ENCODE measurements around the gene EXPH5. TPM values are rescaled to one million over a fixed set of nuclear protein-coding genes. Genes with fewer than 3 reads are reported as not detected.

Gene EXPH5
- total and polyA plus RNA-seq, 12 donors: 0.10 to 8.4 (median 1.3) TPM

- no peak for TF ChIP-seq CTCF (IDR thresholded peaks at IDR 0.05)
- H3K9me3 ChIP-seq: no peaks in the 10 kb centered on the region
- DNase-seq: no peak
- 59% methylated on average over 7 of the region's 7 CpGs for WGBS, 2 donors
- H3K27me3 ChIP-seq: no peaks in the 10 kb centered on the region
- intact Hi-C loops (cut with DNase I): loop anchor here in 6 of 10 donors (2.0 to 10.0 kb wide), 8 partner anchors 30 to 342 kb away; partner anchors contain the start of genes ATM (in 2 of the 6), NPAT (in 2 of the 6), ACAT1 (in 1 of the 6) and DDX10 (in 1 of the 6)
- no peak for ATAC-seq
- H3K36me3 ChIP-seq: no peaks in the 10 kb centered on the region
- peak overlapping the region; percentile 94 to 99 (median 98) for H3K27ac ChIP-seq
- peak overlapping the region; percentile 51 to 74 (median 66) for H3K4me3 ChIP-seq
- peaks cover 0 to 22% (median 8%) of the 10 kb centered on the region in 9 donors for H3K4me1 ChIP-seq
These were observed 127.2 kb downstream of the EXPH5 start for GRCh38 chr11:108466405-108466804.

Other genes with a start within 250 kb of the EXPH5 start
- 1 to 10 TPM in 6 of 10 donors, under 1 TPM in 3, not detected in 1; 0.39 to 1.6 (median 1.1) TPM for gene C11orf65, start 126.2 kb downstream of the EXPH5 start, total RNA-seq
- gene C11orf65, start 126.2 kb downstream of the EXPH5 start, polyA plus RNA-seq: under 1 TPM; 0.16 to 0.29 TPM
- gene POGLUT3, start 95.4 kb downstream of the EXPH5 start, total RNA-seq: 10 to 100 TPM in 6 of 10 donors, 1 to 10 TPM in 4; 6.5 to 17.9 (median 11.4) TPM
- 1 to 10 TPM; 5.9 to 9.2 TPM for gene POGLUT3, start 95.4 kb downstream of the EXPH5 start, polyA plus RNA-seq
- 10 to 100 TPM in 9 of 10 donors, 1 to 10 TPM in 1; 9.3 to 15.3 (median 11.5) TPM for gene DDX10, start 71.3 kb upstream of the EXPH5 start, total RNA-seq
- 10 to 100 TPM; 11.4 to 13.6 TPM for gene DDX10, start 71.3 kb upstream of the EXPH5 start, polyA plus RNA-seq